HFFc6 (cell line): Measurements from ENCODE around the gene ZC3H8. TPM values are rescaled to one million over a fixed set of nuclear protein-coding genes. Genes with fewer than 3 reads are reported as not detected.

Experiments used
- DNase-seq: peaks from one replicate; pipeline ENCODE4 v3.0.0-alpha.2; 2018
- H3K27ac Mint-ChIP-seq: 2 replicates; pipeline ENCODE4 v1.8.0; 2020; ENCODE audit warnings: mild to moderate bottlenecking, mixed read lengths
- H3K27me3 Mint-ChIP-seq: 2 replicates; pipeline ENCODE4 v1.8.0; 2021; ENCODE audit warnings: mild to moderate bottlenecking, moderate library complexity, mixed read lengths; ENCODE audit not compliant: insufficient read depth
- H3K36me3 Mint-ChIP-seq: 2 replicates; pipeline ENCODE4 v1.8.0; 2021; ENCODE audit warnings: low read depth, mixed read lengths
- H3K4me1 Mint-ChIP-seq: 2 replicates; pipeline ENCODE4 v1.8.0; 2020; ENCODE audit warnings: low read depth, mixed read lengths
- H3K4me3 Mint-ChIP-seq: 2 replicates; pipeline ENCODE4 v1.8.0; 2020; ENCODE audit warnings: mild to moderate bottlenecking, moderate library complexity, mixed read lengths
- H3K9me3 Mint-ChIP-seq: 2 replicates; pipeline ENCODE4 v1.8.0; 2020; ENCODE audit warnings: mild to moderate bottlenecking, mixed read lengths
- CTCF ChIP-seq: fragments of 200-600 bp; sonication (generic); IDR thresholded peaks from 2 replicates; pipeline ENCODE4 v1.5.0; 2021; ENCODE audit warnings: antibody characterized with exemption, mild to moderate bottlenecking
- total RNA-seq, 6 experiments: library from RNA; stranded (reverse); fragmentation: NEBNext Ultra II Directional; extraction: Animal tissue kit (Norgen Biotek cat#: 25700); gene quantifications; 2 replicates in 1 of 6; 3 replicates in 5 of 6; pipeline ENCODE4 v1.2.3, GENCODE V29; 2021

The ZC3H8 gene
- total RNA-seq, 6 experiments from 2014 or later = 1.9 to 4.3 (median 3.4) TPM

- Mint-ChIP-seq H3K27ac (no peak overlapping the region), H3K9me3 (no peaks in the 10 kb centered on the region), H3K27me3 (peaks cover 2% of the 10 kb centered on the region; the same call in 1 of the 2 replicates), H3K4me3 (no peak overlapping the region), H3K4me1 (peaks cover 19% of the 10 kb centered on the region), H3K36me3 (no peaks in the 10 kb centered on the region)
- peak; percentile 8 for DNase-seq
- no peak for TF ChIP-seq CTCF
Observed at GRCh38 chr2:112257575-112257974, 2.7 kb upstream of the ZC3H8 start.

GRCh38 chr2:112256654-112257053 lies 1.8 kb upstream of the ZC3H8 start:
- H3K36me3 Mint-ChIP-seq = no peaks in the 10 kb centered on the region
- H3K4me1 Mint-ChIP-seq = peaks cover 19% of the 10 kb centered on the region
- no peak overlapping the region for H3K4me3 Mint-ChIP-seq
- DNase-seq = no peak
- TF ChIP-seq CTCF = no peak
- no peak overlapping the region for H3K27ac Mint-ChIP-seq
- no peaks in the 10 kb centered on the region for H3K9me3 Mint-ChIP-seq
- 0 out of 2 replicates have a peak, but pooled peaks cover 2% of the 10 kb centered on the region for H3K27me3 Mint-ChIP-seq

GRCh38 chr2:112255875-112256274 lies 1.0 kb upstream of the ZC3H8 start:
- peaks cover 19% of the 10 kb centered on the region for H3K4me1 Mint-ChIP-seq
- 0 out of 2 replicates have a peak, but pooled peaks cover 2% of the 10 kb centered on the region for H3K27me3 Mint-ChIP-seq
- H3K27ac Mint-ChIP-seq = no peak overlapping the region
- no peak for DNase-seq
- no peaks in the 10 kb centered on the region for H3K9me3 Mint-ChIP-seq
- TF ChIP-seq CTCF = no peak
- no peaks in the 10 kb centered on the region for H3K36me3 Mint-ChIP-seq
- peak overlapping the region; percentile 89 for H3K4me3 Mint-ChIP-seq

GRCh38 chr2:112253261-112253815 lies 1.5 kb downstream of the ZC3H8 start:
- peak overlapping the region; percentile 89; the same call in 1 of the 2 replicates for H3K4me3 Mint-ChIP-seq
- H3K9me3 Mint-ChIP-seq = no peaks in the 10 kb centered on the region
- peaks cover 14% of the 10 kb centered on the region for H3K4me1 Mint-ChIP-seq
- no peak overlapping the region for H3K27ac Mint-ChIP-seq
- 0 out of 2 replicates have a peak, but pooled peaks cover 2% of the 10 kb centered on the region for H3K27me3 Mint-ChIP-seq
- TF ChIP-seq CTCF = no peak
- no peaks in the 10 kb centered on the region for H3K36me3 Mint-ChIP-seq
- no peak for DNase-seq

GRCh38 chr2:112251271-112251670 lies 3.6 kb downstream of the ZC3H8 start:
- Mint-ChIP-seq H3K4me1 (peaks cover 14% of the 10 kb centered on the region), H3K36me3 (peaks cover 3% of the 10 kb centered on the region), H3K27ac (no peak overlapping the region), H3K27me3 (0 out of 2 replicates have a peak, but pooled peaks cover 2% of the 10 kb centered on the region), H3K9me3 (no peaks in the 10 kb centered on the region), H3K4me3 (no peak overlapping the region)
- TF ChIP-seq CTCF = no peak
- peak; percentile 1 for DNase-seq
